ENCODE data around the gene LRRC73.
"Not testable (repeated sequence)": the region's sequence is repeated elsewhere in the genome, so short reads cannot be mapped to it uniquely, and the experiment has no call there.

DNA sequence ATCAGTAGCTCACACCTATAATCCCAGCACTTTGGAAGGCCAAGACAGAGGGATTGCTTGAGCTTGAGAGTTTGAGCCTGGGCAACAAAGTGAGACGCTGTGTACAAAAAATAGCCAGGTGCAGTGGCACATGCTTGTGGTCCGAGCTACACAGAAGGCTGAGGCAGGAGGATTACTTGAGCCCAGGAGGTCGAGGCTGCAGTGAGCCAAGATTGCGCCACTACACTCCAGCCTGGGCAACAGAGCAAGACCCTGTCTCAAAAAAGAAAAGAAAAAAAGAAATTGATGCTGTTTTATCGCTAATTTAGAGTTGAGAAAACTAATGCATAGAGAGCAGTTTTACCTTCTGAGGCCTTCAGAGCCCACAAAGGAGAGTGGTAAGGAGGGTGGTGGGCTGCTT, 11.9 kb downstream of the LRRC73 start:
- TF ChIP-seq, protein P1, sequence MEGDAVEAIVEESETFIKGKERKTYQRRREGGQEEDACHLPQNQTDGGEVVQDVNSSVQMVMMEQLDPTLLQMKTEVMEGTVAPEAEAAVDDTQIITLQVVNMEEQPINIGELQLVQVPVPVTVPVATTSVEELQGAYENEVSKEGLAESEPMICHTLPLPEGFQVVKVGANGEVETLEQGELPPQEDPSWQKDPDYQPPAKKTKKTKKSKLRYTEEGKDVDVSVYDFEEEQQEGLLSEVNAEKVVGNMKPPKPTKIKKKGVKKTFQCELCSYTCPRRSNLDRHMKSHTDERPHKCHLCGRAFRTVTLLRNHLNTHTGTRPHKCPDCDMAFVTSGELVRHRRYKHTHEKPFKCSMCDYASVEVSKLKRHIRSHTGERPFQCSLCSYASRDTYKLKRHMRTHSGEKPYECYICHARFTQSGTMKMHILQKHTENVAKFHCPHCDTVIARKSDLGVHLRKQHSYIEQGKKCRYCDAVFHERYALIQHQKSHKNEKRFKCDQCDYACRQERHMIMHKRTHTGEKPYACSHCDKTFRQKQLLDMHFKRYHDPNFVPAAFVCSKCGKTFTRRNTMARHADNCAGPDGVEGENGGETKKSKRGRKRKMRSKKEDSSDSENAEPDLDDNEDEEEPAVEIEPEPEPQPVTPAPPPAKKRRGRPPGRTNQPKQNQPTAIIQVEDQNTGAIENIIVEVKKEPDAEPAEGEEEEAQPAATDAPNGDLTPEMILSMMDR (IDR thresholded peaks at IDR 0.05) = not testable (repeated sequence)
- not testable (repeated sequence) for TF ChIP-seq POLR2A, POLR2AphosphoS5 (IDR thresholded peaks at IDR 0.05)
